ENCODE data around the gene ODF2L. TPM values are rescaled to one million over a fixed set of nuclear protein-coding genes. Genes with fewer than 3 reads are reported as not detected.

Gene ODF2L
- total and polyA plus RNA-seq, 9 of the 15 experiments (the other 6 are each of a cell fraction or from before 2014, with no cell fraction given): 2.2 to 6.0 (median 4.7) TPM

DNA sequence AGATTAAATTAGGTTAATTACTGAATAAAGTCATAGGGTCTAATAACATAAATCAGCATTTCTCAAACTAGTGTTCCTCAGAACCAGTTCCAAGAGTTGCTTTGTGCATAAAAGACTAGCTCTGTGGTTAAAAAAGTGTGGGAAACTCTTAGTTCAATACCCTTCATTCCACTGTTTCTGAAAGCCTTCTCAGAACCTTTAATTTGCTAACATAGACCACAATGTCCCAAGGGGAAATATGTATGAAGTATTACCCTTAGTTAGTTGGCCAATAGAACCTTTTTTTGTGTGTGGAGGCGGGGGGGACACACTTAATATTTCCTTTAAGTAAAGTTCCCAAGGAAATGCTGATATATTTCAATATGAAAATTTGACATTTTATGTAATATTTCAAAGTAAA lies 20.4 kb downstream of the ODF2L start:
- Histone ChIP-seq H3K4me3 (no peak overlapping the region), H4K20me1 (replicated peaks; ENCODE audit: control insufficient read depth, insufficient read depth, low read length) (no peaks in the 10 kb centered on the region), H3K4me1 (replicated peaks in 1 of 2; ENCODE audit: control insufficient read depth in 2 of 2, insufficient read depth in 2 of 2, low read length in 2 of 2) (no peaks in the 10 kb centered on the region), H3K27ac (ENCODE audit: extremely low read depth, low read depth, low read length) (no peak overlapping the region), H3K9me1 (ENCODE audit: control insufficient read depth, insufficient read depth, low read length) (no peaks in the 10 kb centered on the region), H3K27me3 (ENCODE audit: control insufficient read depth in 2 of 2, insufficient read depth in 2 of 2, low read length in 2 of 2) (no peaks in the 10 kb centered on the region), H2AFZ (ENCODE audit: low read depth, low read length) (no peak overlapping the region), H3K4me2 (ENCODE audit: insufficient read depth, low read length) (no peak overlapping the region), H3K9ac (ENCODE audit: insufficient read depth in 1 of 2, low read depth in 2 of 2, low read length in 2 of 2) (no peak overlapping the region), H3K9me3 (replicated peaks; ENCODE audit: control insufficient read depth, insufficient read depth, low read depth, low read length) (no peaks in the 10 kb centered on the region; the same call in 1 of the 2 replicates), H3K36me3 (ENCODE audit: control insufficient read depth, insufficient read depth, low read length) (no peaks in the 10 kb centered on the region), H3K79me2 (ENCODE audit: control insufficient read depth, insufficient read depth, low read length) (no peaks in the 10 kb centered on the region)
- intact Hi-C loops (cut with micrococcal nuclease): no loop called here
- ChIA-PET CTCF (ENCODE audit: low intra/inter-chr PET ratio) (no interaction called here), POLR2A (no interaction called here)
- FAIRE-seq: no peak
- no TSS peak for BruUV-seq (replicated peaks)
- DNase-seq (ENCODE audit: extremely low read depth in 1 of 4, low spot score in 3 of 4): no peak
- TF ChIP-seq ZNF717 (CRISPR knock-in tag; IDR thresholded peaks at IDR 0.05) (no peak), STAT5B (CRISPR knock-in tag; IDR thresholded peaks at IDR 0.05) (no peak), NFYB (IDR thresholded peaks at IDR 0.05; ENCODE audit: extremely low read depth, insufficient read length) (no peak), RFX1 (IDR thresholded peaks at IDR 0.05) (no peak), NR2C1 (IDR thresholded peaks at IDR 0.05) (no peak), NR2C1 (tag; IDR thresholded peaks at IDR 0.05) (no peak), EP400 (IDR thresholded peaks at IDR 0.05) (no peak), JUN (IDR thresholded peaks at IDR 0.05; ENCODE audit: borderline replicate concordance, low read depth, low read length) (no peak), JUN (CRISPR knock-in tag; IDR thresholded peaks at IDR 0.05; ENCODE audit: borderline replicate concordance) (no peak), GATAD2A (IDR thresholded peaks at IDR 0.05) (no peak), ZNF644 (tag; IDR thresholded peaks at IDR 0.05; ENCODE audit: low read depth) (no peak), RFX5 (IDR thresholded peaks at IDR 0.05; ENCODE audit: low read depth, low read length) (no peak), SUPT5H (IDR thresholded peaks at IDR 0.05) (no peak), ATF2 (CRISPR knock-in tag; IDR thresholded peaks at IDR 0.05) (no peak)
- TF ChIP-seq, protein P1, sequence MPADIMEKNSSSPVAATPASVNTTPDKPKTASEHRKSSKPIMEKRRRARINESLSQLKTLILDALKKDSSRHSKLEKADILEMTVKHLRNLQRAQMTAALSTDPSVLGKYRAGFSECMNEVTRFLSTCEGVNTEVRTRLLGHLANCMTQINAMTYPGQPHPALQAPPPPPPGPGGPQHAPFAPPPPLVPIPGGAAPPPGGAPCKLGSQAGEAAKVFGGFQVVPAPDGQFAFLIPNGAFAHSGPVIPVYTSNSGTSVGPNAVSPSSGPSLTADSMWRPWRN (IDR thresholded peaks at IDR 0.05; ENCODE audit: low read depth): no peak
- TF ChIP-seq, protein P2, sequence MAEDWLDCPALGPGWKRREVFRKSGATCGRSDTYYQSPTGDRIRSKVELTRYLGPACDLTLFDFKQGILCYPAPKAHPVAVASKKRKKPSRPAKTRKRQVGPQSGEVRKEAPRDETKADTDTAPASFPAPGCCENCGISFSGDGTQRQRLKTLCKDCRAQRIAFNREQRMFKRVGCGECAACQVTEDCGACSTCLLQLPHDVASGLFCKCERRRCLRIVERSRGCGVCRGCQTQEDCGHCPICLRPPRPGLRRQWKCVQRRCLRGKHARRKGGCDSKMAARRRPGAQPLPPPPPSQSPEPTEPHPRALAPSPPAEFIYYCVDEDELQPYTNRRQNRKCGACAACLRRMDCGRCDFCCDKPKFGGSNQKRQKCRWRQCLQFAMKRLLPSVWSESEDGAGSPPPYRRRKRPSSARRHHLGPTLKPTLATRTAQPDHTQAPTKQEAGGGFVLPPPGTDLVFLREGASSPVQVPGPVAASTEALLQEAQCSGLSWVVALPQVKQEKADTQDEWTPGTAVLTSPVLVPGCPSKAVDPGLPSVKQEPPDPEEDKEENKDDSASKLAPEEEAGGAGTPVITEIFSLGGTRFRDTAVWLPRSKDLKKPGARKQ (CRISPR knock-in tag; IDR thresholded peaks at IDR 0.05): no peak
- TF ChIP-seq, protein P3, sequence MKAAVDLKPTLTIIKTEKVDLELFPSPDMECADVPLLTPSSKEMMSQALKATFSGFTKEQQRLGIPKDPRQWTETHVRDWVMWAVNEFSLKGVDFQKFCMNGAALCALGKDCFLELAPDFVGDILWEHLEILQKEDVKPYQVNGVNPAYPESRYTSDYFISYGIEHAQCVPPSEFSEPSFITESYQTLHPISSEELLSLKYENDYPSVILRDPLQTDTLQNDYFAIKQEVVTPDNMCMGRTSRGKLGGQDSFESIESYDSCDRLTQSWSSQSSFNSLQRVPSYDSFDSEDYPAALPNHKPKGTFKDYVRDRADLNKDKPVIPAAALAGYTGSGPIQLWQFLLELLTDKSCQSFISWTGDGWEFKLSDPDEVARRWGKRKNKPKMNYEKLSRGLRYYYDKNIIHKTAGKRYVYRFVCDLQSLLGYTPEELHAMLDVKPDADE (conservative IDR thresholded peaks at IDR 0.05; ENCODE audit: control insufficient read depth, low read depth, low read length): no peak
- no peak for ATAC-seq
- WGBS (ENCODE audit: insufficient coverage, low coverage, missing lambda C conversion rate): 7% methylated on average over 1 of the region's 1 CpG
- in situ Hi-C loops (cut with MboI): no loop called here
